ENCODE data around the gene ZNF469.

DNA sequence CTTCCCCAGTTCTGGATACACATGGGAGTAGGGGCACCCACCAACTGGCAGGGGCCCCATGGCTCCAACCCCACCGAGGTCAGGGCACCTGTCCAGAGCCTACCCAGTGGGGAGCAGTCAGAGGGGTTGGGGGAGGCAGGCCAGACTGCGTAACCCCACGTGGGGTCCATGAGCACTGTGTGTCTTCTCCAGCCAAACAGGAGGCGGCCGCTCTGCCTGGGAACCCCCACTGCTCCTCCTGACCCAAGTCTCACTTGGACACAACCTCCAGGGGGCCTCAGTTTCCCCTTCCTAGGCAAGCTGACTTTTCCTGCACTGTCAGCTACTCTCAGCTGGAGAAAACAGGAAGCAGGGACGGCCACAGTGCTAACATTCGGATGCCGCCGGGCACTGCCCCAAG lies 7.5 kb downstream of the ZNF469 start:
- TF ChIP-seq, protein P1, sequence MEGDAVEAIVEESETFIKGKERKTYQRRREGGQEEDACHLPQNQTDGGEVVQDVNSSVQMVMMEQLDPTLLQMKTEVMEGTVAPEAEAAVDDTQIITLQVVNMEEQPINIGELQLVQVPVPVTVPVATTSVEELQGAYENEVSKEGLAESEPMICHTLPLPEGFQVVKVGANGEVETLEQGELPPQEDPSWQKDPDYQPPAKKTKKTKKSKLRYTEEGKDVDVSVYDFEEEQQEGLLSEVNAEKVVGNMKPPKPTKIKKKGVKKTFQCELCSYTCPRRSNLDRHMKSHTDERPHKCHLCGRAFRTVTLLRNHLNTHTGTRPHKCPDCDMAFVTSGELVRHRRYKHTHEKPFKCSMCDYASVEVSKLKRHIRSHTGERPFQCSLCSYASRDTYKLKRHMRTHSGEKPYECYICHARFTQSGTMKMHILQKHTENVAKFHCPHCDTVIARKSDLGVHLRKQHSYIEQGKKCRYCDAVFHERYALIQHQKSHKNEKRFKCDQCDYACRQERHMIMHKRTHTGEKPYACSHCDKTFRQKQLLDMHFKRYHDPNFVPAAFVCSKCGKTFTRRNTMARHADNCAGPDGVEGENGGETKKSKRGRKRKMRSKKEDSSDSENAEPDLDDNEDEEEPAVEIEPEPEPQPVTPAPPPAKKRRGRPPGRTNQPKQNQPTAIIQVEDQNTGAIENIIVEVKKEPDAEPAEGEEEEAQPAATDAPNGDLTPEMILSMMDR (IDR thresholded peaks at IDR 0.05; ENCODE audit: low read depth, low read length, missing input control) = no peak
- no peak for TF ChIP-seq TAF1 (conservative IDR thresholded peaks at IDR 0.05)
- TF ChIP-seq JUND (IDR thresholded peaks at IDR 0.05) = no peak
- TF ChIP-seq, protein P2, sequence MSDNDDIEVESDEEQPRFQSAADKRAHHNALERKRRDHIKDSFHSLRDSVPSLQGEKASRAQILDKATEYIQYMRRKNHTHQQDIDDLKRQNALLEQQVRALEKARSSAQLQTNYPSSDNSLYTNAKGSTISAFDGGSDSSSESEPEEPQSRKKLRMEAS (IDR thresholded peaks at IDR 0.05) = no peak
